HepG2 (cell line): Measurements from ENCODE around the gene ATG7. TPM values are rescaled to one million over a fixed set of nuclear protein-coding genes. Genes with fewer than 3 reads are reported as not detected.

Experiments used
- ATAC-seq: fragments of 200-7000 bp; cut with Tn5 transposase; 3 replicates; pipeline ENCODE4 v1.9.1; 2020; ENCODE audit warnings: mild to moderate bottlenecking, moderate library complexity
- BruUV-seq: library from RNA; stranded (reverse); fragments of 400-500 nt; replicated peaks from 2 replicates; lab custom pipeline; 2021; lab: Mats Ljungman, UMichigan
- CTCF ChIA-PET: fragments of 300-600 bp; formaldehyde crosslinking; extraction: SDS; loops from one replicate; lab custom pipeline; 2021; ENCODE audit warnings: low total read pairs, inconsistent platforms, low intra/inter-chr PET ratio; lab: Yijun Ruan, JAX
- POLR2A ChIA-PET: fragments of 350-600 bp; sonication (Branson Sonifier 250); formaldehyde crosslinking; loops from one replicate; lab custom pipeline; 2020; ENCODE audit warnings: antibody characterized with exemption, inconsistent platforms; lab: Yijun Ruan, JAX
- DNase-seq: peaks from one replicate; pipeline ENCODE4 v3.0.0-alpha.2; 2015; ENCODE audit warnings: low spot score
- FAIRE-seq: peaks from 3 replicates; lab custom pipeline; 2011; peaks lifted over from hg19 to GRCh38; lab: Jason Lieb, UNC
- H2AFZ ChIP-seq: one replicate; pipeline ENCODE4 v1.6.1; 2011; ENCODE audit warnings: low read length, inconsistent platforms
- H3K27ac ChIP-seq: fragments of 300-600 bp; 3 replicates; pipeline ENCODE4 v1.8.0; 2011; ENCODE audit warnings: mixed run types, mild to moderate bottlenecking, mixed read lengths, low read length, inconsistent platforms; ENCODE audit not compliant: insufficient read depth; ENCODE audit errors: extremely low read length
- H3K27me3 ChIP-seq, 2 experiments: fragments of 200-600 bp in 1 of 2; 2 replicates in 1 of 2; 3 replicates in 1 of 2; pipeline versions ENCODE4 v1.6.0 to v1.8.0; 2011; ENCODE audit warnings: low read length in 2 of 2, mild to moderate bottlenecking in 2 of 2, moderate library complexity in 2 of 2, inconsistent platforms in 1 of 2; ENCODE audit not compliant: insufficient read depth in 2 of 2, control insufficient read depth in 1 of 2
- H3K36me3 ChIP-seq, 2 experiments: fragments of 200-600 bp in 1 of 2; replicated peaks in 1 of 2; 2 replicates in 1 of 2; 3 replicates in 1 of 2; pipeline versions ENCODE4 v1.5.1 to v1.8.0; 2011; ENCODE audit warnings: low read length in 2 of 2, inconsistent platforms in 1 of 2; ENCODE audit not compliant: insufficient read depth in 2 of 2, control insufficient read depth in 1 of 2
- H3K4me1 ChIP-seq: 2 replicates; pipeline ENCODE4 v1.5.1; 2012; ENCODE audit warnings: low read length, inconsistent platforms; ENCODE audit not compliant: insufficient read depth
- H3K4me2 ChIP-seq: 2 replicates; pipeline ENCODE4 v1.6.0; 2011; ENCODE audit warnings: low read depth, low read length, inconsistent platforms
- H3K4me3 ChIP-seq, 3 experiments: fragments of 200-600 bp in 1 of 3; sonication (generic), shearing (Covaris generic) in 1 of 3; replicated peaks in 1 of 3; 2 replicates each; pipeline ENCODE4 v1.5.1; 2011 to 2016; ENCODE audit warnings: low read length in 3 of 3, inconsistent platforms in 2 of 3, low read depth in 2 of 3, mild to moderate bottlenecking in 2 of 3, control low read depth in 1 of 3, mixed read lengths in 1 of 3; ENCODE audit not compliant: insufficient read depth in 1 of 3
- H3K79me2 ChIP-seq: one replicate; pipeline ENCODE4 v1.6.1; 2011; ENCODE audit warnings: low read length, inconsistent platforms; ENCODE audit not compliant: insufficient read depth
- H3K9ac ChIP-seq: 2 replicates; pipeline ENCODE4 v1.6.0; 2011; ENCODE audit warnings: mild to moderate bottlenecking, low read depth, low read length, inconsistent platforms; ENCODE audit not compliant: insufficient read depth
- H3K9me3 ChIP-seq: 2 replicates; pipeline ENCODE4 v1.5.1; 2012; ENCODE audit warnings: mild to moderate bottlenecking, low read length
- H4K20me1 ChIP-seq: 2 replicates; pipeline ENCODE4 v1.6.0; 2011; ENCODE audit warnings: inconsistent platforms, mild to moderate bottlenecking, low read length, moderate library complexity; ENCODE audit not compliant: insufficient read depth
- ARNT2 ChIP-seq: sonication (generic); formaldehyde crosslinking; IDR thresholded peaks from 2 replicates; pipeline ENCODE4 v1.8.0; 2022; ENCODE audit warnings: mild to moderate bottlenecking, low read depth, missing genetic modification reagents, moderate library complexity
- BRD4 ChIP-seq: sonication (generic); formaldehyde crosslinking; IDR thresholded peaks from 2 replicates; pipeline ENCODE4 v1.4.0; 2020; ENCODE audit warnings: missing genetic modification reagents
- HOXA7 ChIP-seq: sonication (generic); formaldehyde crosslinking; IDR thresholded peaks from 2 replicates; pipeline ENCODE4 v1.8.1; 2022; ENCODE audit warnings: mild to moderate bottlenecking, missing genetic modification reagents, moderate library complexity
- KIAA2018 ChIP-seq: sonication (generic); formaldehyde crosslinking; IDR thresholded peaks from 2 replicates; pipeline ENCODE4 v1.5.0; 2020; ENCODE audit warnings: mild to moderate bottlenecking, missing genetic modification reagents, borderline replicate concordance
- NR2F2 ChIP-seq: IDR thresholded peaks from 2 replicates; pipeline ENCODE4 v1.6.1; 2012; ENCODE audit warnings: low read depth, inconsistent platforms, borderline replicate concordance
- SPEN ChIP-seq: sonication (generic); formaldehyde crosslinking; IDR thresholded peaks from 2 replicates; pipeline ENCODE4 v1.5.1; 2020; ENCODE audit warnings: low read depth, mild to moderate bottlenecking, missing genetic modification reagents
- TGIF2 ChIP-seq: IDR thresholded peaks from 2 replicates; pipeline ENCODE4 v1.6.1; 2016; ENCODE audit warnings: control low read depth, missing compliant biosample characterization
- THAP8 ChIP-seq: sonication (generic); formaldehyde crosslinking; IDR thresholded peaks from 2 replicates; pipeline ENCODE4 v1.5.1; 2020; ENCODE audit warnings: missing genetic modification reagents, mild to moderate bottlenecking, borderline replicate concordance
- ZNF569 ChIP-seq: sonication (generic); formaldehyde crosslinking; IDR thresholded peaks from 2 replicates; pipeline ENCODE4 v1.5.0; 2020; ENCODE audit warnings: mild to moderate bottlenecking, missing genetic modification reagents, moderate library complexity, borderline replicate concordance
- ZNF709 ChIP-seq: sonication (generic); formaldehyde crosslinking; IDR thresholded peaks from 2 replicates; pipeline ENCODE4 v1.5.0; 2020; ENCODE audit warnings: mild to moderate bottlenecking, missing genetic modification reagents
- ZNF740 ChIP-seq: sonication (generic); formaldehyde crosslinking; IDR thresholded peaks from 2 replicates; pipeline ENCODE4 v1.4.0; 2020; ENCODE audit warnings: missing genetic modification reagents
- WGBS: methylation state at CpG from one replicate; pipeline ENCODE4 v1.1.6; 2017; ENCODE audit warnings: low lambda C conversion rate; 5-methylcytosine and 5-hydroxymethylcytosine counted together
- in situ Hi-C: cut with HindIII; loops from 2 replicates; pipeline ENCODE4 v1.10.0; 2017; ENCODE audit warnings: low pct_unique_long_range_greater_than_20kb; ENCODE audit not compliant: extremely low pct_ligation_motif_present
- intact Hi-C: fragments of 100-400 bp; cut with micrococcal nuclease; formaldehyde crosslinking; loops from one replicate; pipeline ENCODE4 v1.10.0; 2022; ENCODE audit not compliant: unreplicated experiment
- polyA plus RNA-seq, 8 experiments: library from polyadenylated mRNA; depleted of rRNA in 3 of 8; stranded (reverse) in 7 of 8; unstranded in 1 of 8; fragments of >200 nt; fragmentation: Illumina TruSeq in 4 of 8; extraction: Trizol in 4 of 8; gene quantifications; 2 replicates each; pipeline versions ENCODE4 v1.2.1 to v1.2.3, GENCODE V29; 2011 to 2016; ENCODE audit warnings: low read depth in 4 of 8, missing spikeins in 1 of 8, mixed read lengths in 1 of 8; ENCODE audit not compliant: insufficient read depth in 1 of 8
- total RNA-seq, 5 experiments: library from RNA; depleted of rRNA; stranded (reverse); fragments of >200 nt; fragmentation: Illumina TruSeq; extraction: Trizol; gene quantifications; 2 replicates each; pipeline ENCODE4 v1.2.3, GENCODE V29; 2016; ENCODE audit warnings: low read depth in 1 of 5

ATG7 gene
- total and polyA plus RNA-seq, 2 of the 13 experiments (the other 11 are each of a cell fraction or from before 2014, with no cell fraction given): 7.8 to 22.1 TPM

GRCh38 chr3:11463591-11463990 lies 191.4 kb downstream of the ATG7 start:
- DNase-seq: no peak
- no peak for FAIRE-seq
- no peak overlapping the region for H3K4me3 ChIP-seq
- ChIA-PET POLR2A (no interaction called here), CTCF (no interaction called here)
- in situ Hi-C loops (no loop called here), intact Hi-C loops (no loop called here)
- 96% methylated on average over 2 of the region's 2 CpGs for whole genome bisulfite sequencing
- H3K9me3 ChIP-seq: no peaks in the 10 kb centered on the region
- H3K4me2 ChIP-seq: no peak overlapping the region
- H3K4me1 ChIP-seq: no peaks in the 10 kb centered on the region
- H4K20me1 ChIP-seq: no peaks in the 10 kb centered on the region
- no peaks in the 10 kb centered on the region; a peak in 1 of 5 replicates for H3K36me3 ChIP-seq
- H3K27me3 ChIP-seq: no peaks in the 10 kb centered on the region
- TF ChIP-seq THAP8: no peak
- TF ChIP-seq BRD4 (CRISPR knock-in tag): no peak
- TF ChIP-seq ZNF569 (CRISPR knock-in tag): no peak
- TF ChIP-seq NR2F2: no peak
- TF ChIP-seq ZNF740: no peak
- no peak for TF ChIP-seq SPEN
- no peak overlapping the region for H2AFZ ChIP-seq
- BruUV-seq: no TSS peak
- H3K27ac ChIP-seq: no peak overlapping the region
- H3K9ac ChIP-seq: no peak overlapping the region
- no peaks in the 10 kb centered on the region for H3K79me2 ChIP-seq
- ATAC-seq: no peak

- no peak for DNase-seq
- intact Hi-C loops: no loop called here
- 97% methylated on average over 6 of the region's 6 CpGs for WGBS
- no TSS peak for BruUV-seq
- Histone ChIP-seq H4K20me1 (no peaks in the 10 kb centered on the region), H3K9ac (no peak overlapping the region), H3K79me2 (no peaks in the 10 kb centered on the region), H3K4me3 (no peak overlapping the region), H3K9me3 (no peaks in the 10 kb centered on the region), H3K36me3 (no peaks in the 10 kb centered on the region; a peak in 1 of 5 replicates), H2AFZ (no peak overlapping the region), H3K27ac (no peak overlapping the region), H3K4me2 (no peak overlapping the region), H3K27me3 (no peaks in the 10 kb centered on the region), H3K4me1 (no peaks in the 10 kb centered on the region)
- ChIA-PET POLR2A (no interaction called here), CTCF (no interaction called here)
- no peak for ATAC-seq
- in situ Hi-C loops: no loop called here
- no peak for FAIRE-seq
- TF ChIP-seq HOXA7 (CRISPR knock-in tag) (no peak), ZNF709 (no peak), TGIF2 (no peak), KIAA2018 (CRISPR knock-in tag) (no peak), ARNT2 (CRISPR knock-in tag) (no peak)
These were observed 192.2 kb downstream of the ATG7 start for GRCh38 chr3:11464356-11464755.
